ENCODE results near the gene STK25.

The STK25 gene

GRCh38 chr2:241539616-241540374, 31.4 kb upstream of the STK25 start:
- no peak overlapping the region for H3K4me3 ChIP-seq (ENCODE audit: low read length)
- TF ChIP-seq CTCF (conservative IDR thresholded peaks at IDR 0.05; ENCODE audit: low read depth, low read length): no peak
- DNase-seq (ENCODE audit: low read depth): no peak

GRCh38 chr2:241538838-241539615, 30.6 kb upstream of the STK25 start:
- no peak for DNase-seq (ENCODE audit: low read depth)
- no peak overlapping the region for H3K4me3 ChIP-seq (ENCODE audit: low read length)
- TF ChIP-seq CTCF (conservative IDR thresholded peaks at IDR 0.05; ENCODE audit: low read depth, low read length): no peak

- no peak for DNase-seq (ENCODE audit: low read depth)
- no peak for TF ChIP-seq CTCF (conservative IDR thresholded peaks at IDR 0.05; ENCODE audit: low read depth, low read length)
- H3K4me3 ChIP-seq (ENCODE audit: low read length): no peak overlapping the region
Observed at GRCh38 chr2:241535871-241536655, 27.7 kb upstream of the STK25 start.

- no peak for TF ChIP-seq CTCF (conservative IDR thresholded peaks at IDR 0.05; ENCODE audit: low read depth, low read length)
- no peak for DNase-seq (ENCODE audit: low read depth)
- no peak overlapping the region for H3K4me3 ChIP-seq (ENCODE audit: low read length)
Observed at GRCh38 chr2:241534701-241535375, 26.5 kb upstream of the STK25 start.

GRCh38 chr2:241534293-241534692, 25.9 kb upstream of the STK25 start:
- no peak overlapping the region for H3K4me3 ChIP-seq (ENCODE audit: low read length)
- DNase-seq (ENCODE audit: low read depth): no peak
- TF ChIP-seq CTCF (conservative IDR thresholded peaks at IDR 0.05; ENCODE audit: low read depth, low read length): no peak

GRCh38 chr2:241532733-241533601, 24.6 kb upstream of the STK25 start:
- DNase-seq (ENCODE audit: low read depth): no peak
- H3K4me3 ChIP-seq (ENCODE audit: low read length): no peak overlapping the region
- TF ChIP-seq CTCF (conservative IDR thresholded peaks at IDR 0.05; ENCODE audit: low read depth, low read length): no peak

Data from retinal pigment epithelial cell (primary cell).